Osteoblast (primary cell): ENCODE measurements around the gene ARGFX. TPM values are rescaled to one million over a fixed set of nuclear protein-coding genes. Genes with fewer than 3 reads are reported as not detected.
"Not testable (repeated sequence)": the region's sequence is repeated elsewhere in the genome, so short reads cannot be mapped to it uniquely, and the experiment has no call there.

ENCODE experiments used
- DNase-seq: peaks from one replicate; pipeline ENCODE4 v3.0.0; 2011; ENCODE audit warnings: low spot score, mixed read lengths; ENCODE audit not compliant: insufficient read length; ENCODE audit errors: missing footprints
- H2AFZ ChIP-seq: 2 replicates; pipeline ENCODE4 v1.6.0; 2011; ENCODE audit warnings: mild to moderate bottlenecking, low read length
- H3K27ac ChIP-seq: 2 replicates; pipeline ENCODE4 v1.5.1; 2011; ENCODE audit warnings: mild to moderate bottlenecking, low read depth, low read length, moderate library complexity
- H3K27me3 ChIP-seq: 2 replicates; pipeline ENCODE4 v1.6.0; 2012; ENCODE audit warnings: mild to moderate bottlenecking, control low read depth, inconsistent platforms, low read length, moderate library complexity; ENCODE audit not compliant: insufficient read depth
- H3K36me3 ChIP-seq: 2 replicates; pipeline ENCODE4 v1.5.1; 2011; ENCODE audit warnings: mild to moderate bottlenecking, low read length, control low read depth, moderate library complexity; ENCODE audit not compliant: insufficient read depth
- H3K4me1 ChIP-seq: 2 replicates; pipeline ENCODE4 v1.5.1; 2011; ENCODE audit warnings: mild to moderate bottlenecking, low read length, control low read depth, moderate library complexity; ENCODE audit not compliant: insufficient read depth
- H3K4me2 ChIP-seq: 2 replicates; pipeline ENCODE4 v1.6.0; 2011; ENCODE audit warnings: mild to moderate bottlenecking, low read length; ENCODE audit not compliant: insufficient read depth
- H3K4me3 ChIP-seq: fragments of 200-600 bp; sonication (generic); 3 replicates; pipeline ENCODE4 v1.5.1; 2012; ENCODE audit warnings: mild to moderate bottlenecking, low read length, inconsistent platforms; ENCODE audit not compliant: insufficient read depth
- H3K79me2 ChIP-seq: 2 replicates; pipeline ENCODE4 v1.6.0; 2012; ENCODE audit warnings: mild to moderate bottlenecking, low read length, control low read depth, inconsistent platforms; ENCODE audit not compliant: insufficient read depth
- H3K9me3 ChIP-seq: 2 replicates; pipeline ENCODE4 v1.5.1; 2011; ENCODE audit warnings: low read depth, low read length, control low read depth
- H4K20me1 ChIP-seq: 2 replicates; pipeline ENCODE4 v1.6.0; 2012; ENCODE audit warnings: mild to moderate bottlenecking, low read length, control low read depth; ENCODE audit not compliant: insufficient read depth
- total RNA-seq: library from RNA; depleted of rRNA; stranded (reverse); fragments of >200 nt; gene quantifications from 2 replicates; pipeline ENCODE4 v1.2.3, GENCODE V29; 2012
- TF ChIP-seq, protein P1 (sequence below): IDR thresholded peaks from 2 replicates; pipeline ENCODE4 v1.5.1; 2011; ENCODE audit warnings: mild to moderate bottlenecking, low read depth, low read length, moderate library complexity; ENCODE audit errors: extremely low read depth

Gene ARGFX
- total RNA-seq, 1 donor = not detected

DNA sequence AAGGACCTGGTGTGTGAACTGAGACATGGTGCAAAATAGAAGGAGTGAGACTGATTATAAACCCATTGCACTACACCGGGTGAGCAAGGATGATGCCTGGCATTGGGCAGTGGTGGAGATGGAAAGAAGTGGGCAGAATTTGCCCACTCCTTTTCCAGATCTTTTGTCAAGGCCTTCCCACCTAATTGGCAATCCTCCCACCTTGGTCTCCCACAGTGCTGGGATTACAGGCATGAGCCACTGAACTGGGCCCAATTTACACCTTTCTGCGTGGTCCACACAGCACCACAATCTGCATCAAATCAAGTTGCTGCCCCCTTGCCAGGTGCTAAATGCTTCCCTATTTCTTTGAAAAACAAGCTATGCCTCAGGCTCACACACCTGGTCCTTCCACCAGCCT lies 30.8 kb downstream of the ARGFX start:
- no peaks in the 10 kb centered on the region for H3K27me3 ChIP-seq
- H3K36me3 ChIP-seq = no peaks in the 10 kb centered on the region
- H4K20me1 ChIP-seq = no peaks in the 10 kb centered on the region
- no peak overlapping the region for H2AFZ ChIP-seq
- H3K27ac ChIP-seq = no peak overlapping the region
- DNase-seq = no peak
- no peak overlapping the region for H3K4me3 ChIP-seq
- no peaks in the 10 kb centered on the region for H3K79me2 ChIP-seq
- no peaks in the 10 kb centered on the region for H3K9me3 ChIP-seq
- no peaks in the 10 kb centered on the region for H3K4me1 ChIP-seq
- H3K4me2 ChIP-seq = no peak overlapping the region
- TF ChIP-seq, protein P1, sequence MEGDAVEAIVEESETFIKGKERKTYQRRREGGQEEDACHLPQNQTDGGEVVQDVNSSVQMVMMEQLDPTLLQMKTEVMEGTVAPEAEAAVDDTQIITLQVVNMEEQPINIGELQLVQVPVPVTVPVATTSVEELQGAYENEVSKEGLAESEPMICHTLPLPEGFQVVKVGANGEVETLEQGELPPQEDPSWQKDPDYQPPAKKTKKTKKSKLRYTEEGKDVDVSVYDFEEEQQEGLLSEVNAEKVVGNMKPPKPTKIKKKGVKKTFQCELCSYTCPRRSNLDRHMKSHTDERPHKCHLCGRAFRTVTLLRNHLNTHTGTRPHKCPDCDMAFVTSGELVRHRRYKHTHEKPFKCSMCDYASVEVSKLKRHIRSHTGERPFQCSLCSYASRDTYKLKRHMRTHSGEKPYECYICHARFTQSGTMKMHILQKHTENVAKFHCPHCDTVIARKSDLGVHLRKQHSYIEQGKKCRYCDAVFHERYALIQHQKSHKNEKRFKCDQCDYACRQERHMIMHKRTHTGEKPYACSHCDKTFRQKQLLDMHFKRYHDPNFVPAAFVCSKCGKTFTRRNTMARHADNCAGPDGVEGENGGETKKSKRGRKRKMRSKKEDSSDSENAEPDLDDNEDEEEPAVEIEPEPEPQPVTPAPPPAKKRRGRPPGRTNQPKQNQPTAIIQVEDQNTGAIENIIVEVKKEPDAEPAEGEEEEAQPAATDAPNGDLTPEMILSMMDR = no peak

DNA sequence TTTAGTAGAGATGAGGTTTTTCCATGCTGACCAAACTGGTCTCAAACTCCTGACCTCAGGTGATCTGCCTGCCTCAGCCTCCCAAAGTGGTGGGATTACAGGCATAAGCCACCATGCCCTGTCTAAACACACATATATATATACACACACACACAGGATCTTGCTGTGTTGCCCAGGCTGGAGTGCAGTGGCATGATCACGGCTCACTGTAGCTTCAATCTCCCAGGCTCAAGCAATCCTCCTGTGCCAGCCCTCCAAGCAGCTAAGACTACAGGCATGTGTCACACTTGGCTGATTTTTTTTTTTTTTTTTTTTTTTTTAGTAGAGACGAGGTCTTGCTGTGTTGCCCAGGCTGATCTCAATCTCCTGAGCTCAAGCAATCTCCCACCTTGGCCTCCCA lies 32.2 kb downstream of the ARGFX start:
- not testable (repeated sequence) for DNase-seq, H3K27me3 ChIP-seq, H4K20me1 ChIP-seq, H3K79me2 ChIP-seq, H3K27ac ChIP-seq, H2AFZ ChIP-seq, H3K9me3 ChIP-seq, H3K4me1 ChIP-seq, H3K4me2 ChIP-seq, H3K36me3 ChIP-seq, H3K4me3 ChIP-seq

DNA sequence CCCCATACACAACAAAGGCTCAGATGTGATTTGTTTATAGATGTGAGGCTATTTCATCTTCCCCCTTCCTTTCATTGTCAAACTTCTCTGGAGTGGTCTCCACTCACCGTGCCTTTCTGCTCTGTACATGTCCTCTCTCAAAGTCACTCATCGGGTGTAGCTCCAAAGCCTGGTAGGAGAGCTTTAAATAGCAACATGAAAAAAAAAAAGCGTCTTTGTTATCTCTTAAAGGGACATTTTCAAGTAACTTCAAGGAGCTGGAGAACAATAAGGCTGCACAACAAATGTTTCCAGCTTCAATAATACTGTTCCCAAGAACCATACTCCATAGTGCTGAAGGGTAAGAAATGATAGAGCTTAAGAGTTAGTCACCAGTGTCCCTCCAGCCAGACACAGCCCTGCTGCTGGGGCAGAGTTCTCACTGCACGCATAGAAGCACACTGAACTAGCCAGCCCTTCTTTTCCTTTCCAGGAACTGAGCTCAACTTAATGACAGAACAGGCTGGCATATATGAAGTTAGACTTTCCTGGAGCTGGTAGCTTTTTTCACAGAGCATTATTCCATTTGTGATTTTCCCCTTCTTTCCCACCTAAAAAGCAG lies 33.6 kb downstream of the ARGFX start:
- Histone ChIP-seq H3K79me2 (no peaks in the 10 kb centered on the region), H2AFZ (no peak overlapping the region), H3K27me3 (no peaks in the 10 kb centered on the region), H3K4me3 (no peak overlapping the region), H3K27ac (no peak overlapping the region), H3K4me2 (no peak overlapping the region), H4K20me1 (no peaks in the 10 kb centered on the region), H3K9me3 (no peaks in the 10 kb centered on the region), H3K4me1 (no peaks in the 10 kb centered on the region), H3K36me3 (no peaks in the 10 kb centered on the region)
- TF ChIP-seq, protein P1 = no peak
- no peak for DNase-seq

DNA sequence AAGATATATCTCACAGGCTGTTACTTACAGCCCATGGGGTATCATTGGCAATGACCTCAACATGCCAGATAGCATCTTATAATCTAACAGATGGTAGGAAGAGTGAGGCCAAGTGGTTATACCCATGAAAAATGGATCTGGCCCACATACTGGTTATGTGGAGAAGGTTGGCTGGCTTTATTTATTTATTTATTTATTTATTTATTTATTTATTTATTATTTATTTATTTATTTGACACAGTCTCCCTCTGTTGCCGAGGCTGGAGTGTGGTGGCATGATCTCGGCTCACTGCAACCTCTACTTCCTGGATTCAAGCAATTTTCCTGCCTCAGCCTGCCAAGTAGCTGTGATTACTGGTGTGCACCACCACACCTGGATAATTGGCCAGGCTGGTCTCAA lies 37.0 kb downstream of the ARGFX start:
- H3K4me2 ChIP-seq = no peak overlapping the region
- TF ChIP-seq, protein P1 = no peak
- H4K20me1 ChIP-seq = no peaks in the 10 kb centered on the region
- H3K79me2 ChIP-seq = no peaks in the 10 kb centered on the region
- H3K4me3 ChIP-seq = no peak overlapping the region
- no peaks in the 10 kb centered on the region for H3K9me3 ChIP-seq
- H2AFZ ChIP-seq = no peak overlapping the region
- no peaks in the 10 kb centered on the region for H3K4me1 ChIP-seq
- H3K27me3 ChIP-seq = no peaks in the 10 kb centered on the region
- no peak overlapping the region for H3K27ac ChIP-seq
- H3K36me3 ChIP-seq = no peaks in the 10 kb centered on the region
- DNase-seq = no peak
